Measurements from ENCODE around the gene SCIMP.
"Not testable (repeated sequence)": the region's sequence is repeated elsewhere in the genome, so short reads cannot be mapped to it uniquely, and the experiment has no call there.

The SCIMP gene

GRCh38 chr17:5184288-5184687, 50.4 kb downstream of the SCIMP start:
- DNase-seq (ENCODE audit: low spot score) = no peak

GRCh38 chr17:5183410-5183793, 51.3 kb downstream of the SCIMP start:
- DNase-seq (ENCODE audit: low spot score) = no peak

- no peak for DNase-seq (ENCODE audit: low spot score)
Measured at GRCh38 chr17:5182597-5183409, 51.9 kb downstream of the SCIMP start.

- no peak for DNase-seq (ENCODE audit: low spot score)
Measured at GRCh38 chr17:5181509-5182305, 53.0 kb downstream of the SCIMP start.

- no peak for DNase-seq (ENCODE audit: low spot score)
Measured at GRCh38 chr17:5179003-5179402, 55.7 kb downstream of the SCIMP start.

GRCh38 chr17:5175027-5175426, 59.6 kb downstream of the SCIMP start:
- DNase-seq (ENCODE audit: low spot score) = not testable (repeated sequence)

- DNase-seq (ENCODE audit: low spot score) = not testable (repeated sequence)
Measured at GRCh38 chr17:5165791-5166564, 68.7 kb downstream of the SCIMP start.

- DNase-seq (ENCODE audit: low spot score) = no peak
Measured at GRCh38 chr17:5164436-5164835, 70.2 kb downstream of the SCIMP start.

- not testable (repeated sequence) for DNase-seq (ENCODE audit: low spot score)
Measured at GRCh38 chr17:5161793-5162192, 72.9 kb downstream of the SCIMP start.

- DNase-seq (ENCODE audit: low spot score) = not testable (repeated sequence)
Measured at GRCh38 chr17:5160702-5161101, 74.0 kb downstream of the SCIMP start.

Measured in hematopoietic multipotent progenitor cell treated with erythropoietin and hydrocortisone succinate and interleukin-3 and kit ligand, for 17 days (in vitro differentiated cells).